Skin of body (tissue), 2 donors: ENCODE data around the gene ZC3H14. TPM values are rescaled to one million over a fixed set of nuclear protein-coding genes. Genes with fewer than 3 reads are reported as not detected.
A peak's percentile ranks its signal among the peaks of the same experiment; 100 is the strongest.

Source experiments
- DNase-seq: peaks from one replicate; lab custom pipeline; 2025; lab: John Stamatoyannopoulos, UW
- total RNA-seq: library from RNA; depleted of rRNA; stranded (reverse); fragments of >200 nt; gene quantifications from one replicate; pipeline ENCODE4 v1.2.3, GENCODE V29; 2014

The ZC3H14 gene
- total RNA-seq, 1 donor from 2014 or later, result 46.5 TPM

- peak; percentile 20 for DNase-seq
Measured at GRCh38 chr14:88551094-88551870, 11.6 kb upstream of the ZC3H14 start.

GRCh38 chr14:88551980-88552431, 10.8 kb upstream of the ZC3H14 start:
- peak; percentile 43 for DNase-seq

GRCh38 chr14:88552876-88553275, 10.0 kb upstream of the ZC3H14 start:
- no peak for DNase-seq

GRCh38 chr14:88553886-88554456, 8.9 kb upstream of the ZC3H14 start:
- peak; percentile 25 for DNase-seq

GRCh38 chr14:88554457-88555286, 8.2 kb upstream of the ZC3H14 start, which contains the start of gene PTPN21:
PTPN21 (minus strand) TSS chr14:88555007; CDS start chr14:88550417, 4,590 bp downstream.
- DNase-seq, result peak; percentile 48

- no peak for DNase-seq
Measured at GRCh38 chr14:88556581-88556980, 6.3 kb upstream of the ZC3H14 start.

GRCh38 chr14:88559852-88560251, 3.0 kb upstream of the ZC3H14 start:
- peak; percentile 9 for DNase-seq

GRCh38 chr14:88562532-88562830, 356 bp upstream of the ZC3H14 start:
- no peak for DNase-seq

- no peak for DNase-seq
Measured at GRCh38 chr14:88563845-88564244, 1.0 kb downstream of the ZC3H14 start.

- no peak for DNase-seq
Measured at GRCh38 chr14:88565427-88565826, 2.6 kb downstream of the ZC3H14 start.

- DNase-seq, result no peak
Measured at GRCh38 chr14:88568196-88568595, 5.4 kb downstream of the ZC3H14 start.

- no peak for DNase-seq
Measured at GRCh38 chr14:88572117-88572516, 9.3 kb downstream of the ZC3H14 start.

GRCh38 chr14:88576222-88576621, 13.4 kb downstream of the ZC3H14 start:
- DNase-seq, result no peak

GRCh38 chr14:88584451-88584850, 21.6 kb downstream of the ZC3H14 start:
- no peak for DNase-seq

GRCh38 chr14:88588081-88588480, 25.2 kb downstream of the ZC3H14 start:
- no peak for DNase-seq

- no peak for DNase-seq
Measured at GRCh38 chr14:88590173-88590572, 27.3 kb downstream of the ZC3H14 start.

GRCh38 chr14:88592031-88592430, 29.2 kb downstream of the ZC3H14 start:
- no peak for DNase-seq

GRCh38 chr14:88597038-88597437, 34.2 kb downstream of the ZC3H14 start:
- no peak for DNase-seq

- DNase-seq, result no peak
Measured at GRCh38 chr14:88597601-88598000, 34.8 kb downstream of the ZC3H14 start.

GRCh38 chr14:88598097-88598675, 35.3 kb downstream of the ZC3H14 start:
- DNase-seq, result no peak

GRCh38 chr14:88599326-88599725, 36.5 kb downstream of the ZC3H14 start:
- DNase-seq, result no peak
